Suppressor macrophage treated with lipopolysaccharide for 4 hours (primary cell): Measurements from ENCODE around the gene BRI3BP.
A peak's percentile ranks its signal among the peaks of the same experiment; 100 is the strongest.
"Not testable (repeated sequence)": the region's sequence is repeated elsewhere in the genome, so short reads cannot be mapped to it uniquely, and the experiment has no call there.

ENCODE experiments used
- DNase-seq: peaks from one replicate; pipeline ENCODE4 v3.0.0-alpha.2; 2020

The BRI3BP gene

DNA sequence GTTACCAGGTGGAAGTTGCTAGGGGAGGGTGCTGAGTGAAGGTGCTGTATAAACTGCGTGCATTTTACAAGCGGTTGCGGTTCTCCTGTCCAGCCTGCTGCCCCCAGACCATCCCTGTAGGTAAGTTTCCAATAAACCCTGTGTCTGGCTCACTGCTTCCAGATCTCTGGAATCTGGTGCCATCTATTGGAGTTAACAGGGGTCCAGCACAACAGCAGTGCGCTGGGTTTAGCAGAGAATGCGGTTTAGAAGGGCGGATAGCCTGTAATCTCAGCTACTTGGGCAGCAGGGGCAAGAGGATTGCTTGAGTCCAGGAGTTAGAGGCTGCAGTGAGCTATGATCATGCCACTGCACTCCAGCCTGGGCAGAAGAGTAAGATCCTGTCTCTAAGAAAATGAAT lies 76.7 kb downstream of the BRI3BP start:
- no peak for DNase-seq

DNA sequence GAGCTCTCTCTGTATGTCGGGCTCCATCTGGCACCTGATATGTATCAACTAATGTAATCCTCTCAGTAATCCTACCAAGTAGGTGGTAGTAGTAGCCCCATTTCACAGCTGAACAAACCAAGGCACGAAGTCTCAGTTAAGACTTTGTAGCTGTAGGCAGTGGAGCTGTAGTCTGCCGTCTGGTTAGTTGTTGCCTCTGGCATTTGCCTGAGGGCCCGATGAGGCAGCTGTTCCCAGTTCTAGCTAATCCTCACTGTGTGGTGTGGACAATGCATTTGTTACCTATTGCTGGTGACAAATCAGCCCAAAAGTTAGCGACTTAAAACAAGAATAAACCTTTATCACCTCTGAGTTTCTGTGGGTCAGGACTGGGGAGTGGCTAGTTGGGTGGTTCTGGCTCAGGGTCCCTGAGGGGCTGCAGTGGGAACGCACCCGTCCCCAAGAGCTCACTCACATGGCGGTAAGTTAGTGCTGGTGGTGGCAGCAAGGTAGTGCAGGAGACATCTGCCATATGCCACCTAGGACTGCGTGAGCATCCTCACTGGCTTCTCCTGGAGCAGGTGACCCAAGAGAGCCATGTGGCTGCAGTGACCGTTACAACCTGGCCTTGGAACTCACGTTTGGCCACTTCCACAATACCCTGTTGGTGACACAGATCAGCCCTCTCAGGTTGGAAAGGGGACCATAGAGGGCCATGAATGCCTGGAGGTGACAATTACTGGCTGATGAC lies 77.4 kb downstream of the BRI3BP start:
- no peak for DNase-seq

GRCh38 chr12:125071456-125071855 lies 78.0 kb downstream of the BRI3BP start:
- no peak for DNase-seq

DNA sequence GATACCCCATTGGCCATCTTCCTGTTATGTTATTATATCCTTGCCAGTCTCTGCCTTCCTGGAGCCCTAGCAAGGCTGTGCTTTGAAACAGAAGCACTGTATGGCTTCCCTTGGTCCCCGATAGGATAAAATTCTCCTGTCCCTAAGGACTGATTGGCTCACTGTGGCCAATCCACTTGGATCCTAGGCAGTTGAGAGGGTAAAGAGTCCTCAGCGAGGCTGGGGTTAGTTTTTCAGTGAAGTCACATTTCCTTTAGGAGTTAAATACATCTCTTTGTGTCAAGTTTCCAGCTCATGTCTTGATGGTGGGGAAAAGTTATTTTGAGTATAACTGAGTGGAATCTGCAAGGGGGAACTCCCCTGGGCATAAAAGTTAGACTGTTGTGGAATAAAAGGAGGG lies 79.1 kb downstream of the BRI3BP start:
- DNase-seq, result no peak

- not testable (repeated sequence) for DNase-seq
Observed at GRCh38 chr12:125074294-125074693, 80.8 kb downstream of the BRI3BP start.

DNA sequence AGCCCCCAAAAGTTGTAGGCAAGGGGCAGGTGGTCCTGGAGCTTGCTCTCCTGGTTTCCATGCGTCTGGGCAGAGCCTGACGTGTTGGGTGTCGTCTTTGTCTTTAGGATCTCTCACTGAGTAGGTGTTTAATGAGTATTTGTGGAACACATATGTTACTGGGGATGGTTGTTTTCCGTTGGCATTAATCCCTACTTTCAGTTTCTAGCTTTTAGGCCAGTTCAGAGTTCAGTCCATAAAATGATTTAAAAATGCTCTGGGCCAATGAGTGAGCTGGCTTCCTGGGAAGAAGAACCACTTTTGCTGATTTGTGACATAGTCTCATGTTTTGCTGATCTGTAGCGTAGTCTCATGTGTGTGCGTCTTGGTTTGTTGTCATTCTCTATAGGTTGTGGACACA lies 82.7 kb downstream of the BRI3BP start:
- no peak for DNase-seq

DNA sequence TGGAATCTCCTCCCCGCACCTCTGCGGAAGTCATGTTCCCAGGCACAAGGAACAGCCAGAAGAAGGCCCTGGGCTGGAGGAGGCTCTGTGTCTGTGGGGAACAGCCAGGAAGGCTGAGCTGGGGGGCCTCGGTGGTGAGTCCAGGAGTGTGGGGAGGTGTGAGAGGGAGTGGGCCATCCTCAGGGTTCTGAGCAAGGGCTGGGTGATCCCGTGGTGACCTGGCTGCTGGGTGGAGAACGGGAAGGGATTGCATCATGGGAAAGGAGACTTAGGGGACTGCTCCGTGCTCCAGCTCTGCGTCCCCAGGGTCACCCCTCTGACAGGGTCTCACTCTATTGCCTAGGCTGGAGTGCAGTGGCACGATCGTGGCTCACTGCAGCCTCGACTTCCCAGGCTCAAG lies 85.6 kb downstream of the BRI3BP start:
- no peak for DNase-seq

- DNase-seq, result peak; percentile 44
Observed at GRCh38 chr12:125079648-125080645, 86.5 kb downstream of the BRI3BP start.
